GM19372 (cell line): ENCODE measurements around the gene ABCC10.
"Not testable (repeated sequence)": the region's sequence is repeated elsewhere in the genome, so short reads cannot be mapped to it uniquely, and the experiment has no call there.

Experiments
- ATAC-seq: cut with Tn5 transposase; IDR thresholded peaks from one replicate; pipeline ENCODE4 v1.9.1; 2021; ENCODE audit warnings: mild to moderate bottlenecking, low read depth, moderate library complexity; ENCODE audit not compliant: unreplicated experiment

The ABCC10 gene

GRCh38 chr6:43405354-43405753 lies 22.0 kb upstream of the ABCC10 start:
- ATAC-seq: no peak

DNA sequence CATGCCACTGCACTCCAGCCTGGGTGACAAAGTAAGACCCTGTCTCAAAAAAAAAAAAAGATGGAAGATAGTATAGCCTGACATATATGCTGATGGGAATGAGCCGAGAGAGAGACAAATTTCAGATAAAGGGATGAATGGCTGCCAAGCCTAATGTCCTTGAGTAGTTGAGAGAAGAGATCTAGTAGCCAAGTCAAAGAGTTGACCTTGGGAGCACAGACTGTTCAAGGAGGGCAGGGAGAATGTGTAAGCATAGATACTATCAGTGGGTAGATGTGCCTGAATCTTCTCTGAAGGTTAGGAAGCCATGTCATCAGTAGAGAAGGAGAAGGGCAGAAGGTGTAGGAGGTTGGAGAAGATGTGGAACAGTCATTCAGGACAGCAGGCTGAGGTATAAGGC lies 20.0 kb upstream of the ABCC10 start:
- ATAC-seq: no peak

DNA sequence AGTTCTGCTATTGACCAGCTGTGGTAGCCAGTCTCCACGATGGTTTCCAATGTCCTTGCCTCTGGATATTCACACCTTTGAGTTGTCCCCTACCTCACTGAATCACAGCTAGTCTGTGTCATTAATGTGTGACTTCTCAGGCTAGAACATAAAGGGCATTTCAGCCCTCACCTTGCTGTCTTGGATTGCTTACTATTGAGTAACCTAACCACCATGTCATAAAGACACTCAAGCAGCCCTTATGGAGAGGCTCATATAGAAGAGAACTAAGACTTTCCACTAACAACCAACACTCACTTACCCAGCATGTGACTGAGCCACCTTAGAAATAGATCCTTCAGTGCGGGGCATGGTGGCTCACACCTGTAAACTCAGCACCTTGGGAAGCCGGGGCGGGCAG lies 19.1 kb upstream of the ABCC10 start:
- ATAC-seq: no peak

- not testable (repeated sequence) for ATAC-seq
Observed at GRCh38 chr6:43410776-43411175, 16.6 kb upstream of the ABCC10 start.

- no peak for ATAC-seq
Observed at GRCh38 chr6:43412541-43412940, 14.8 kb upstream of the ABCC10 start.

- ATAC-seq: no peak
Observed at GRCh38 chr6:43413002-43413401, 14.3 kb upstream of the ABCC10 start.

- not testable (repeated sequence) for ATAC-seq
Observed at GRCh38 chr6:43415275-43415674, 12.1 kb upstream of the ABCC10 start.

DNA sequence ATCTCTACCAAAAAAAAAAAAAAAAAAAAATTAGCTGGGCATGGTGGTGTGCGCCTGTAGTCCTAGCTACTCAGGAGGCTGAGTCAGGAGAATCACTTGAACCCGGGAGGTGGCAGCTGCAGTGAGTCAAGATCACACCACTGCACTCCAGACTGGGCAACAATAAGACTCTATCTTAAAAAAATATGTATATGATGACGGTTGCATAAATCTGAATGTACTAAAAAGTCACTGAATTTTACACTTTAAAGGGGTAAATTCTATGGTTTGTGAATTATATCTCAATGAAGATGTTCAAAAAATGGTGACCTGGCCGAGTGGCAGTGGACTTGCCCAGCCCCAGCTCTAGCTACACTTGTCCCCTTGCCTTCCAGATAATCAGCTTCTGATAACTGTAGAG lies 10.4 kb upstream of the ABCC10 start:
- ATAC-seq: no peak

DNA sequence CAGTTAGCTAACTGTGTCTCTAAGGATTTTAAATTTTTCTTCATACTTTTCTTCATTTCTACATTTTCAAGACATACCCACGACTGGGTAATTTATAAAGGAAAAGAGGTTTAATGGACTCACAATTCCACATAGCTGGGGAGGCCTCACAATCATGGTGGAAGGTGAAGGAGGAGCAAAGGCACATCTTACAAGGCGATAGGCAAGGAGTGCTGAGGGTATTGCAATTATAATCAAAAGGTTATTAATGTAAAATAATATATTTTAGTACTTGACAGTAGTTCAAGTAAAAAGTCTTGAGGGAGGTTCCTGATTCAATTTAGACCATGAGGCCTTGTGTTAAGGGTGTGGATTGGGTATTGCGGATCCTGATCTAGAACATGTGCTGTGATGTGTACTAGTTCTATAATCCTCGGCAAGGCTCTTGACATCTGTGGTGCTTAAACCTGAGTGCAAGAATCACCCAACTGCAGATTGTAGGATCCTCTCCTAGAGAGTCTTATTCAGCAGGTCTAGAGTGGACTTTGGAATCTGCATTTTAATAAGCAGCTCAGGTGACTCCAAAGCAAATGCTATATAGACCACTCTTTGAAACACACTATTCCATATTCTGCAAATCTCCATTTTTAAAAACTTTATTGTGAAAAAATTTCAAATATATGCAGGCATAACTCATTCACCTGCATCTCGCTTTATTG lies 7.2 kb upstream of the ABCC10 start:
- no peak for ATAC-seq

DNA sequence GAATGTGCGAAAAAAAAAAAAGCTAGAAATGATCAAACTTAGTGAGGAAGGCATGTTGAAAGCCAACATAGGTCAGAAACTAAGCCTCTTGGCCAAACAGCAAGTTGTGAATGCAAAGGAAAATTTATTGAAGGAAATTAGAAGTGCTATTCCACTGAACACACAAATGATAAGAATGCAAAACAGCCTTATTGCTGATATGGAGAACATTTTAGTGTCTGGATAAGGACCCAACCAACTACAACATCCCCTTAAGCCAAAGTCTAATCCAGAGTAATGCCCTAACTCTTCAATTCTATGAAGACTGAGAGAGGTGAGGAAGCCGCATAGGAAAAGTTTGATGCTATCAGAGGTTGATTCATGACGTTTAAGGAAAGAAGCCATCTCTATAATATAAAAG lies 5.5 kb upstream of the ABCC10 start:
- ATAC-seq: no peak

DNA sequence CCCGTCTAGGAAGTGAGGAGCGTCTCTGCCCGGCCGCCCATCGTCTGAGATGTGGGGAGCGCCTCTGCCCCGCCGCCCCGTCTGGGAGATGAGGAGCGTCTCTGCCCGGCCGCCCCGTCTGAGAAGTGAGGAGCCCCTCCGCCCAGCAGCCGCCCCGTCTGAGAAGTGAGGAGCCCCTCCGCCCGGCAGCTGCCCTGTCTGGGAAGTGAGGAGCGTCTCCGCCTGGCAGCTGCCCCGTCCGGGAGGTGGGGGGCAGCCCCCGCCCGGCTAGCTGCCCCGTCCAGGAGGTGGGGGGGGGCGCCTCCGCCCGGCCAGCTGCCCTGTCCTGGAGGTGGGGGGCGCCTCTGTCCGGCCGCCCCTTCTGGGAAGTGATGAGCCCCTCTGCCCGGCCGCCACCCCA lies 2.3 kb upstream of the ABCC10 start:
- ATAC-seq: not testable (repeated sequence)

GRCh38 chr6:43426928-43427405 lies 374 bp upstream of the ABCC10 start:
- no peak for ATAC-seq

- no peak for ATAC-seq
Observed at GRCh38 chr6:43428112-43428570, 800 bp downstream of the ABCC10 start.

- no peak for ATAC-seq
Observed at GRCh38 chr6:43428874-43429273, 1.5 kb downstream of the ABCC10 start.

DNA sequence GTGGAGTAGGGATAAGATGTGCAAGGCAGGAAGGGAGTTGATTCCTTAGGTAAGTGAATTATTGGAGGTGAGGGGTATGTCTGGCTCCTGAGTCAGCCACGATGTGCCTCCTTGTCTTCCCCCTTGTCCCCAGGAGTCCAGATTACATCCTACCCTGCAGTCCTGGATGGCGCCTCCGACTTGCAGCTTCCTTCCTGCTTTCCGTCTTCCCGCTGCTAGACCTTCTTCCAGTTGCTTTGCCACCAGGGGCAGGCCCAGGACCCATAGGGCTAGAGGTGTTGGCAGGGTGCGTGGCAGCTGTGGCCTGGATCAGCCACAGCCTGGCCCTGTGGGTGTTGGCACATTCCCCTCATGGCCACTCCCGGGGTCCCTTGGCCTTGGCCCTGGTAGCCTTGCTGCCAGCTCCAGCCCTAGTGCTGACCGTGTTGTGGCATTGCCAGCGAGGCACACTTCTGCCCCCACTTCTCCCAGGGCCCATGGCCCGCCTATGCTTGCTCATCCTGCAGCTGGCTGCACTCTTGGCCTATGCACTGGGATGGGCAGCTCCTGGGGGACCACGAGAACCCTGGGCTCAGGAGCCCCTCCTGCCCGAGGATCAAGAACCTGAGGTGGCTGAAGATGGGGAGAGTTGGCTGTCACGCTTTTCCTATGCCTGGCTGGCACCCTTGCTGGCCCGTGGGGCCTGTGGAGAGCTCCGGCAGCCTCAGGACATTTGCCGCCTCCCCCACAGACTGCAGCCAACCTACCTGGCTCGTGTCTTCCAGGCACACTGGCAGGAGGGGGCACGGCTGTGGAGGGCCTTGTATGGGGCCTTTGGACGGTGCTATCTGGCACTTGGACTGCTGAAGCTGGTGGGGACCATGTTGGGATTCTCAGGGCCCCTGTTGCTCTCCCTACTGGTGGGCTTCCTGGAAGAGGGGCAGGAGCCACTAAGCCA lies 4.9 kb downstream of the ABCC10 start:
- ATAC-seq: no peak

DNA sequence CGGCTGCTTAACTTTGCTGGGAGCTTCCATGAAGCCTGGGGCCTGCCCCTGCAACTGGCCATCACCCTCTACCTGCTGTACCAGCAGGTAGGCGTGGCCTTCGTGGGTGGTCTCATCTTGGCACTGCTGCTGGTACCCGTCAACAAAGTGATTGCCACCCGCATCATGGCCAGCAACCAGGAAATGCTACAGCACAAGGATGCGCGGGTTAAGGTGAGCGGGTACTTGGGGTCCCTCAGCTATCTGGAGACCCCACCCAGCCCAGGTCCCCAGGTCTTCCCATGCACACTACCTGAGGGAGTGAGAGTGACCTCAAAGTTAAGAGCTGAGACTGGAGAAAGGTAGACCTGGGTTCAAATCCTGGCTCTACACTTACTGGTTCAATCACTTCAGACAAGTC lies 5.8 kb downstream of the ABCC10 start:
- no peak for ATAC-seq

DNA sequence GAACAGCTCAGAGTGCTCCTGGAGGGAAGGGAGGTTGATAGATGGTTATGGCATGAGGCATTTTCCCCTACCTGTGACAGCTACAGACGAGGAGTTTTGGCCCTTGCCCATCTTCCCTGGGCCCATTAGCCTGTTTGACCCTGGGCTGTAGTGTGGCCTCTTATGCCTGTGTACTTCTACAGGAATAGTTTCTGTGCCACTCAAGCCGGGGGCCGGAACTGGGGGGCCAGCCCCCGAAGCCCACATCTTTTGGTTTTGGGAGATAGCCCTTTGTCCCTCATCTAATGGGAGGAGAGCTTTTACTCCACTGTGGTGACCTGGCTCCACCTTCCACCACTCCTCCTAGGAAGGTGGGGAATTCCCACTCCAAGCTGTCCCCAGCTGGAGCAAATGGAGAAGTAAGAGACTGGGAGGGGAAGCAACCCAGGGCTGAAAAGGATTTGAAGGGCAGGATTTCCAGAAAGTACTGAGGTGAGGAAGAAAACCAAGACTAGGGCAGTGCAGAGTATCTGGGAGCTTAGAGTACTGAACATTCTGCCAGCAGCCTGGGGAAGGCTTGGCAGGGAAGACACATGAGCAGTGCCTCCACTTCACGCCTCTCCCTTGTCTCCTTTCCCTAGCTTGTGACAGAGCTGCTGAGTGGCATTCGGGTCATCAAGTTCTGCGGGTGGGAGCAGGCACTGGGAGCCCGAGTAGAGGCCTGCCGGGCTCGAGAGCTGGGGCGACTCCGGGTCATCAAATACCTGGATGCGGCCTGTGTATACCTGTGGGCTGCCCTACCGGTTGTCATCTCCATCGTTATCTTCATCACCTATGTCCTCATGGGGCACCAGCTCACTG lies 6.9 kb downstream of the ABCC10 start:
- ATAC-seq: no peak

GRCh38 chr6:43434943-43435342 lies 7.6 kb downstream of the ABCC10 start:
- no peak for ATAC-seq

- no peak for ATAC-seq
Observed at GRCh38 chr6:43435682-43436437, 8.5 kb downstream of the ABCC10 start.
